GM19467 (cell line): ENCODE measurements around the gene SLC6A15.

ENCODE experiments used
- ATAC-seq: cut with Tn5 transposase; IDR thresholded peaks from one replicate; pipeline ENCODE4 v1.9.1; 2021; ENCODE audit warnings: mild to moderate bottlenecking, moderate library complexity; ENCODE audit not compliant: unreplicated experiment

The SLC6A15 gene

GRCh38 chr12:84810611-84811010 lies 102.0 kb downstream of the SLC6A15 start:
- ATAC-seq = no peak
